Neural cell (in vitro differentiated cells): ENCODE measurements around the gene GATA2.

Source experiments
- POLR2AphosphoS5 ChIP-seq: IDR thresholded peaks from 2 replicates; pipeline ENCODE4 v1.6.1; 2012
- SMC3 ChIP-seq: fragments of 450-650 bp; conservative IDR thresholded peaks from 2 replicates; pipeline ENCODE4 v1.6.1; 2014; ENCODE audit warnings: antibody characterized with exemption, mild to moderate bottlenecking, moderate library complexity; ENCODE audit not compliant: poor library complexity
- TF ChIP-seq, protein P1 (sequence below): fragments of 450-650 bp; IDR thresholded peaks from 2 replicates; pipeline ENCODE4 v1.5.1; 2014; ENCODE audit warnings: antibody characterized with exemption, mild to moderate bottlenecking, moderate library complexity; ENCODE audit not compliant: poor library complexity, severe bottlenecking

DNA sequence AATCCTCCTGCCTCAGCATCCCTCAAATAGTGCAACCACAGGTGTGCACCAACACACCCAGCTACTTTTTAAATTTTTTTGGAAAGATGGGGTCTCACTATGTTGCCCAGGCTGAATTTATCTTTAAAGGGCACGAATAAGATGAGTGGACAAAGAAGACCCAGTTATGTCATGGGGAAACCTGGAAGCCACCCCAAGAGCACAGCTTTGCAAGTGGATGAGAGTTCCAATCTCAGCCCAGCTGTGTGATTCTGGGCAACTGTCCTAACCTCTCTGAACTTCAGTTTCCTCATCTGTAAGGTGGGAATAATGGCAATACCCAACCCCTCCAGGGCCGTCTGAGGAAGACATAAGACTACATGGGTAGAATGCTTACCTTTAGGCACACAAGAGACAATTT is 58.5 kb downstream of the GATA2 start:
- TF ChIP-seq, protein P1, sequence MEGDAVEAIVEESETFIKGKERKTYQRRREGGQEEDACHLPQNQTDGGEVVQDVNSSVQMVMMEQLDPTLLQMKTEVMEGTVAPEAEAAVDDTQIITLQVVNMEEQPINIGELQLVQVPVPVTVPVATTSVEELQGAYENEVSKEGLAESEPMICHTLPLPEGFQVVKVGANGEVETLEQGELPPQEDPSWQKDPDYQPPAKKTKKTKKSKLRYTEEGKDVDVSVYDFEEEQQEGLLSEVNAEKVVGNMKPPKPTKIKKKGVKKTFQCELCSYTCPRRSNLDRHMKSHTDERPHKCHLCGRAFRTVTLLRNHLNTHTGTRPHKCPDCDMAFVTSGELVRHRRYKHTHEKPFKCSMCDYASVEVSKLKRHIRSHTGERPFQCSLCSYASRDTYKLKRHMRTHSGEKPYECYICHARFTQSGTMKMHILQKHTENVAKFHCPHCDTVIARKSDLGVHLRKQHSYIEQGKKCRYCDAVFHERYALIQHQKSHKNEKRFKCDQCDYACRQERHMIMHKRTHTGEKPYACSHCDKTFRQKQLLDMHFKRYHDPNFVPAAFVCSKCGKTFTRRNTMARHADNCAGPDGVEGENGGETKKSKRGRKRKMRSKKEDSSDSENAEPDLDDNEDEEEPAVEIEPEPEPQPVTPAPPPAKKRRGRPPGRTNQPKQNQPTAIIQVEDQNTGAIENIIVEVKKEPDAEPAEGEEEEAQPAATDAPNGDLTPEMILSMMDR, result no peak
- TF ChIP-seq POLR2AphosphoS5 (no peak), SMC3 (no peak)
